Fibroblast of peridontal ligament (primary cell): ENCODE measurements around the gene C5orf22.
A peak's percentile ranks its signal among the peaks of the same experiment; 100 is the strongest.
"Not testable (repeated sequence)": the region's sequence is repeated elsewhere in the genome, so short reads cannot be mapped to it uniquely, and the experiment has no call there.

Experiments used
- DNase-seq: peaks from one replicate; pipeline ENCODE4 v3.0.0-alpha.2; 2010; ENCODE audit errors: extremely low read depth

C5orf22 gene

GRCh38 chr5:31553863-31554262 is 21.8 kb downstream of the C5orf22 start:
- no peak for DNase-seq

GRCh38 chr5:31554552-31554951 is 22.5 kb downstream of the C5orf22 start:
- DNase-seq = no peak

GRCh38 chr5:31556461-31556860 is 24.4 kb downstream of the C5orf22 start:
- peak; percentile 45 for DNase-seq

GRCh38 chr5:31559942-31560341 is 27.8 kb downstream of the C5orf22 start:
- DNase-seq = no peak

GRCh38 chr5:31561946-31562345 is 29.8 kb downstream of the C5orf22 start:
- no peak for DNase-seq

- DNase-seq = peak; percentile 25
Measured at GRCh38 chr5:31563216-31563615, 31.1 kb downstream of the C5orf22 start.

- not testable (repeated sequence) for DNase-seq
Measured at GRCh38 chr5:31566362-31566761, 34.3 kb downstream of the C5orf22 start.

- DNase-seq = no peak
Measured at GRCh38 chr5:31568302-31568835, 36.3 kb downstream of the C5orf22 start.

- no peak for DNase-seq
Measured at GRCh38 chr5:31569068-31569467, 37.0 kb downstream of the C5orf22 start.

- DNase-seq = no peak
Measured at GRCh38 chr5:31573494-31574142, 41.5 kb downstream of the C5orf22 start.

GRCh38 chr5:31574772-31575171 is 42.7 kb downstream of the C5orf22 start:
- no peak for DNase-seq

GRCh38 chr5:31577438-31577837 is 45.3 kb downstream of the C5orf22 start:
- DNase-seq = no peak

- no peak for DNase-seq
Measured at GRCh38 chr5:31579558-31579957, 47.5 kb downstream of the C5orf22 start.

- peak; percentile 72 for DNase-seq
Measured at GRCh38 chr5:31581498-31582099, 49.5 kb downstream of the C5orf22 start.

GRCh38 chr5:31583129-31583528 is 51.0 kb downstream of the C5orf22 start:
- DNase-seq = no peak

- no peak for DNase-seq
Measured at GRCh38 chr5:31585166-31585894, 53.2 kb downstream of the C5orf22 start.

GRCh38 chr5:31585895-31586270 is 53.8 kb downstream of the C5orf22 start:
- DNase-seq = peak; percentile 51

GRCh38 chr5:31587546-31587945 is 55.4 kb downstream of the C5orf22 start:
- no peak for DNase-seq

GRCh38 chr5:31593665-31594064 is 61.6 kb downstream of the C5orf22 start:
- DNase-seq = no peak

GRCh38 chr5:31596354-31596753 is 64.3 kb downstream of the C5orf22 start:
- no peak for DNase-seq

- DNase-seq = no peak
Measured at GRCh38 chr5:31598640-31599611, 66.8 kb downstream of the C5orf22 start.

- not testable (repeated sequence) for DNase-seq
Measured at GRCh38 chr5:31602305-31602704, 70.2 kb downstream of the C5orf22 start.
